Activated T-cell treated with anti-CD3 and anti-CD28 coated beads, Interleukin-2, amount 50 U/mL, for 48 hours (primary cell): Measurements from ENCODE around the gene ADAMTS12.
"Not testable (repeated sequence)": the region's sequence is repeated elsewhere in the genome, so short reads cannot be mapped to it uniquely, and the experiment has no call there.

Experiments
- DNase-seq, 2 experiments: peaks; one replicate each; pipeline ENCODE4 v3.0.0-alpha.2; 2020

ADAMTS12 gene

GRCh38 chr5:33576726-33577590 is 314.8 kb downstream of the ADAMTS12 start:
- DNase-seq: no peak

- no peak for DNase-seq
Measured at GRCh38 chr5:33565324-33565723, 326.5 kb downstream of the ADAMTS12 start.

GRCh38 chr5:33563983-33564908 is 327.5 kb downstream of the ADAMTS12 start:
- no peak for DNase-seq

GRCh38 chr5:33563530-33563929 is 328.3 kb downstream of the ADAMTS12 start:
- no peak for DNase-seq

GRCh38 chr5:33558489-33558888 is 333.3 kb downstream of the ADAMTS12 start:
- no peak for DNase-seq

- no peak for DNase-seq
Measured at GRCh38 chr5:33557605-33558004, 334.2 kb downstream of the ADAMTS12 start.

- DNase-seq: no peak
Measured at GRCh38 chr5:33556330-33557328, 335.2 kb downstream of the ADAMTS12 start.

- no peak for DNase-seq
Measured at GRCh38 chr5:33549982-33550567, 341.7 kb downstream of the ADAMTS12 start.

GRCh38 chr5:33539790-33540189 is 352.0 kb downstream of the ADAMTS12 start:
- not testable (repeated sequence) for DNase-seq

GRCh38 chr5:33539212-33539611 is 352.6 kb downstream of the ADAMTS12 start:
- no peak for DNase-seq

GRCh38 chr5:33538201-33538600 is 353.6 kb downstream of the ADAMTS12 start:
- no peak for DNase-seq

GRCh38 chr5:33537240-33537639 is 354.6 kb downstream of the ADAMTS12 start:
- no peak for DNase-seq

- DNase-seq: no peak
Measured at GRCh38 chr5:33536802-33537201, 355.0 kb downstream of the ADAMTS12 start.

- DNase-seq: no peak
Measured at GRCh38 chr5:33531824-33532223, 360.0 kb downstream of the ADAMTS12 start.

- no peak for DNase-seq
Measured at GRCh38 chr5:33531037-33531298, 360.8 kb downstream of the ADAMTS12 start.

GRCh38 chr5:33530183-33531036 is 361.4 kb downstream of the ADAMTS12 start:
- no peak for DNase-seq

- no peak for DNase-seq
Measured at GRCh38 chr5:33527696-33528095, 364.1 kb downstream of the ADAMTS12 start.

GRCh38 chr5:33526755-33527154 is 365.0 kb downstream of the ADAMTS12 start:
- no peak for DNase-seq

GRCh38 chr5:33524476-33524875 is 367.3 kb downstream of the ADAMTS12 start:
- no peak for DNase-seq

- no peak for DNase-seq
Measured at GRCh38 chr5:33523208-33523771, 368.5 kb downstream of the ADAMTS12 start.

- no peak for DNase-seq
Measured at GRCh38 chr5:33516421-33516820, 375.4 kb downstream of the ADAMTS12 start.
